Lower leg skin (tissue), 4 donors: ENCODE data around the gene KAT6B. TPM values are rescaled to one million over a fixed set of nuclear protein-coding genes. Genes with fewer than 3 reads are reported as not detected.

Source experiments
- DNase-seq, 2 donors: peaks; one replicate each; pipeline ENCODE4 v3.0.0-alpha.2; 2019; ENCODE audit warnings: low spot score in 2 of 2
- H3K4me3 ChIP-seq: fragments of 200-600 bp; sonication (generic); 2 replicates; pipeline ENCODE4 v1.5.1; 2017; ENCODE audit warnings: mild to moderate bottlenecking, low read depth; ENCODE audit not compliant: poor library complexity, severe bottlenecking
- POLR2A ChIP-seq, 2 donors: fragments of 450-650 bp; IDR thresholded peaks; one replicate each; pipeline ENCODE4 v1.6.1; 2016 to 2017; ENCODE audit warnings: antibody characterized with exemption in 2 of 2, mild to moderate bottlenecking in 1 of 2, moderate library complexity in 1 of 2
- WGBS, 2 donors: methylation state at CpG; one replicate each; pipeline ENCODE4 v1.1.5; 2018; 5-methylcytosine and 5-hydroxymethylcytosine counted together
- intact Hi-C: fragments of 100-400 bp; cut with DNase I; formaldehyde crosslinking; loops from one replicate; pipeline ENCODE4 v1.15.0; 2023; ENCODE audit warnings: low total_unique reads
- total RNA-seq, 4 donors: library from RNA; depleted of rRNA; stranded (reverse); fragments of >200 nt; gene quantifications; one replicate each; pipeline ENCODE4 v1.1.0, GENCODE V29; 2016
- TF ChIP-seq, protein P1 (sequence below), 3 donors: fragments of 450-650 bp; IDR thresholded peaks; one replicate each; pipeline ENCODE4 v1.5.1; 2016; ENCODE audit warnings: antibody characterized with exemption in 3 of 3, mild to moderate bottlenecking in 3 of 3, moderate library complexity in 2 of 3

Gene KAT6B
- total RNA-seq, 4 donors from 2014 or later: 17.2 to 40.1 (median 34.5) TPM

DNA sequence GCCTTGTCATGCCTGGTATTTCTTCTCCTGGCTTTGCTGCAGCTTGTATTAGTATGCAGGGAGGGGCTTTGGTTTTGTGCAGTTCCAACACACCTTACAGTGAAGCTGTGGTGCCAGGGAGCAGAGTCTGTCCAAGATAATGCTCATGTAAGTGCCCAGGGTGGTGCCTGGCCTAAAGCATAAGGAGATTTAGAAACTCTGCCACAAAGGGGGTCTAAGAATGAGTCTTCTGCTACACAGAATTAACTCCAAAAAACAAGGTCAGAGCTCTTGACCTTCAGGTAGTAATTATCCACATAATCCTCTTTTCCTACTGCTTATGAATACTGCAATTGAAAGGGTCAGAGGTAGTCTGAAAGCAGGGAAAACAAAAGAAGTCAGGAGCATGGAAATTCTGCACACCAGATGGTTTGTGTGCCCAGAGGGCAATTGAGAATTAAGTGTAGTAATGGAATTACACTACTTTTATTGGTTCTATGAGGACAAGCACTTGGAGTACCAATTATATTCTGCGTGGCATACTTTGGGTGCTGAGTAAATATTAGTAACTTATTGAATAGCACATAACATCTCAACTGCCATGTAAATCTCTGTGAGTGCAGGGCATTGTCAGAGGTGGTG is 121.5 kb downstream of the KAT6B start:
- WGBS, 2 donors: 58 to 61% methylated on average over 1 of the region's 1 CpG
- TF ChIP-seq, protein P1, sequence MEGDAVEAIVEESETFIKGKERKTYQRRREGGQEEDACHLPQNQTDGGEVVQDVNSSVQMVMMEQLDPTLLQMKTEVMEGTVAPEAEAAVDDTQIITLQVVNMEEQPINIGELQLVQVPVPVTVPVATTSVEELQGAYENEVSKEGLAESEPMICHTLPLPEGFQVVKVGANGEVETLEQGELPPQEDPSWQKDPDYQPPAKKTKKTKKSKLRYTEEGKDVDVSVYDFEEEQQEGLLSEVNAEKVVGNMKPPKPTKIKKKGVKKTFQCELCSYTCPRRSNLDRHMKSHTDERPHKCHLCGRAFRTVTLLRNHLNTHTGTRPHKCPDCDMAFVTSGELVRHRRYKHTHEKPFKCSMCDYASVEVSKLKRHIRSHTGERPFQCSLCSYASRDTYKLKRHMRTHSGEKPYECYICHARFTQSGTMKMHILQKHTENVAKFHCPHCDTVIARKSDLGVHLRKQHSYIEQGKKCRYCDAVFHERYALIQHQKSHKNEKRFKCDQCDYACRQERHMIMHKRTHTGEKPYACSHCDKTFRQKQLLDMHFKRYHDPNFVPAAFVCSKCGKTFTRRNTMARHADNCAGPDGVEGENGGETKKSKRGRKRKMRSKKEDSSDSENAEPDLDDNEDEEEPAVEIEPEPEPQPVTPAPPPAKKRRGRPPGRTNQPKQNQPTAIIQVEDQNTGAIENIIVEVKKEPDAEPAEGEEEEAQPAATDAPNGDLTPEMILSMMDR (IDR thresholded peaks at IDR 0.05): no peak
- no peak for TF ChIP-seq POLR2A (IDR thresholded peaks at IDR 0.05)
- DNase-seq: no peak
- no peak overlapping the region for H3K4me3 ChIP-seq
- intact Hi-C loops: no loop called here

DNA sequence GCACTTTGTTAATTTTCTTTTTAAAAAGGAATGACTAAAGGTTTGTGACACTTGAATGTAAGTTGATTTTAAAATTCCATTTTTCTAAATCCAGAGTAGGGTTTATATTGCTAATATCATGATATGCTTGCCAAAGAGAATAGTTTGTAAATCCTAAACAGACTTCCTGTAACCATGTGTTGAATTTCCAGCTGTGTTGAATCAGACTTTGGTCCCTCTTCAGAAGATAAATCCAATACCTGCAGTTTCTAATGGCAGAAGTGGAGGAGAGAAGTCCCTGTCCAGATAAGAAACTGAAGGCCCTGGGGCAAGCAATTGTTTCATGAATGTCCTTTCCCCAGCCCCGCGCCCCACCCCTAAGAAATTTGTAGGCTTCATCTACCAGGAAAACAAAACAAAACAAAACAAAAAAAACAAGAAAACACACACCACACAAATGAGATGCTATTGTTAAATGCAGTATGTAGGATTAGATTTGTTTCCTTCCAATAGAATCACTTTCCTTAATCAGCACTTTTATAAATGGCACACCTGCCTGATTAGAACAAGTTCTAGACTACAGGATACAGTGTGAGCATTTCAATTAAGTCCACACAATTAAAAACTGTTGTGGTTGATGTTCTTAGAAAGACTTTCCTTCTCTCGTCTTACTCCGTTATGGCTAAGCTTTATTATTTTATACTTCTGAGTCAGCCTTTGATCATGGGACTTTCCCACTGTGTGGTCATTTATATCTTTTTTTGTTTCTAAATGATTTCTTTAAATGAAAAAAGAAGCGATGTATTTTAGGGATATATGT is 122.8 kb downstream of the KAT6B start:
- 60 to 73% methylated on average over 5 of the region's 5 CpGs for WGBS, 2 donors
- no peak for TF ChIP-seq POLR2A (IDR thresholded peaks at IDR 0.05)
- TF ChIP-seq, protein P1 (IDR thresholded peaks at IDR 0.05): no peak

DNA sequence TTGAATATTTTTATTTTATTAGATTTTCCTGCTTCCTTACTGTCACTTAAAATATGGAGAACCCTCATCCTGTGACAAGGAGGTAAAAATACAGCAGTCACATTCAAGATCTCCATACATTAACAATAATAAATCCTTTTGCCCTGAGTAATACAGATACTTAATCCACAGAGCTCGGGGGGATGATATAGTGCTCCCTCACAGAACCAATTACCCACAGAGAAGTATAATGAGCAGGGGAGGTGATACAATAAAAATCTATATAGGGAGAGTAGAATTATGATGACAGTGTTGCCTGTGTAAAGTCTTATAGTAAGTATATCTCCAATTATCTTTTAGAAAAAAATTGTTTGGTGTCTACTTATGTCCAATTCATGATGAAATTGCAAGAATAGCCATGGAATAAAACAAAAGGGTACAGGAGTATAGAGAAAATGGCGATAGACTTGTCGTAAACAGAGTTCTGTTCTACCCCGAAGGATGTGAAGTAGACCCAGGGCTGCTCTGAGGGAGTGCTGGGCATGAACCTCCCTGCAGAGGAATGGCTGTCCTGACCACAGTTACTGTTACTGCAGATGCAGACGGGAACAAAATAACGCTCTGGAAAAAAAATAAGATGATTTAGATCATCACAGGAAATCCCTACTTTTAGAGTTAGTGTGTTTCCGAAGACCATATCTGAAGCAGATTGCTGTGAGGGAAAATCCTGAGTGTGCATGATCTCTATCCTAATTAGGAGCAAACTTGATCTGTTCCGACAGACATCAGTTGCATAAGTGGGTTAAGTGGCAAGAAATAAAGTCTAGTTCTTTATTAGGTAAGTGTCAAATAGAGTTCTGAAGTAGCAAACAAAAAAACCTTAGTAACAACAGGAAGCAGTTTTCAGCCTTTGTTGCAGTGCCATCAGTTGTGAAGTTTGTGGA is 123.7 kb downstream of the KAT6B start:
- DNase-seq: no peak
- TF ChIP-seq POLR2A (IDR thresholded peaks at IDR 0.05): no peak
- TF ChIP-seq, protein P1 (IDR thresholded peaks at IDR 0.05): no peak
- H3K4me3 ChIP-seq: no peak overlapping the region
- WGBS, 2 donors: 69 to 80% methylated on average over 8 of the region's 8 CpGs
- intact Hi-C loops: no loop called here

More for the DNA sequence above, 122.8 kb downstream of the KAT6B start:
- intact Hi-C loops: no loop called here
- H3K4me3 ChIP-seq: no peak overlapping the region
- DNase-seq: no peak

DNA sequence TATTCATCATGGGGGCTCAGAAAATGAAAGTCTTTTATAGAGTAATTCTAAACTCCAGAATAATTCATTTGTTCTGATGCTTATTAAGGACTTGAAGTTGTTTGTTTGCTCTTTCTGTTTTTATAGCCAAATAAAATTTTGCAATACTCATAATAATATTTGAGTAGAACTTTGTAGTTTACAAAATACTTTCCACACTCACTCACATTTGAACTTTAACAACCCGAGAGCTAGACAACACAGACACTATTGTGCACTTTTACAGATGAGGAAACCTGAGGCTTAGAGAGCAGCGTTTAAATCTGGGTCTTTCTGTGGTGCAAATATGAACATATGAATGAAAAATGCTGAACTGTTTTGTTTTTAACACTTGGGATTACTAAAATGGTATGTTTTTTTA is 126.8 kb downstream of the KAT6B start:
- TF ChIP-seq POLR2A (IDR thresholded peaks at IDR 0.05): no peak
- TF ChIP-seq, protein P1 (IDR thresholded peaks at IDR 0.05): no peak
- WGBS, 2 donors: 65% methylated on average over 2 of the region's 2 CpGs

DNA sequence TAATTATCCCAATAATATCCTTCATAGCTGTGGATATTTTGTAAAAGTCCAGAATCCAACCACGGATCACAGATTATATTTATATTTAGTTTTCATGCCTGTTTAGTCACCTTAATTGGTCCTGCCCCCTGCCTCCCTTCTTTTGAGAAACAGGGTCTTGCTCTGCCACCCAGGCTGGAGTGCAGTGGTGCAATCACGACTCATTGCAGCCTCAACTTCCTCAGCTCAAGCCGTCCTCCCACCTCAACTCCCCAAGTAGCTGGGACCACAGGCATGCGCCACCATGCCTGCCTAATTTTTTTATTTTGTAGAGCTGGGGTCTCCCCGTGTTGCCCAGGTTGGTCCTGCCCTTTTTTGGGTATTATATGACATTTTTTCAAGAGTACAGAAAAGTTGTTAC is 129.4 kb downstream of the KAT6B start:
- intact Hi-C loops: no loop called here
- no peak overlapping the region for H3K4me3 ChIP-seq
- no peak for DNase-seq
- no peak for TF ChIP-seq POLR2A (IDR thresholded peaks at IDR 0.05)
- TF ChIP-seq, protein P1 (IDR thresholded peaks at IDR 0.05): no peak
- 92 to 98% methylated on average over 5 of the region's 5 CpGs for WGBS, 2 donors

More for the DNA sequence above, 126.8 kb downstream of the KAT6B start:
- intact Hi-C loops: no loop called here
- DNase-seq: no peak
- no peak overlapping the region for H3K4me3 ChIP-seq
